Embryonic facial prominence (tissue), 1 donor: Measurements from ENCODE around the gene STEAP1B.
"Not testable (repeated sequence)": the region's sequence is repeated elsewhere in the genome, so short reads cannot be mapped to it uniquely, and the experiment has no call there.

Experiments used
- DNase-seq: peaks from one replicate; pipeline ENCODE4 v3.0.0-alpha.2; 2016; ENCODE audit errors: extremely low spot score

Gene STEAP1B

GRCh38 chr7:22454446-22454845, 45.5 kb downstream of the STEAP1B start:
- DNase-seq: no peak

GRCh38 chr7:22452960-22453558, 46.9 kb downstream of the STEAP1B start:
- no peak for DNase-seq

DNA sequence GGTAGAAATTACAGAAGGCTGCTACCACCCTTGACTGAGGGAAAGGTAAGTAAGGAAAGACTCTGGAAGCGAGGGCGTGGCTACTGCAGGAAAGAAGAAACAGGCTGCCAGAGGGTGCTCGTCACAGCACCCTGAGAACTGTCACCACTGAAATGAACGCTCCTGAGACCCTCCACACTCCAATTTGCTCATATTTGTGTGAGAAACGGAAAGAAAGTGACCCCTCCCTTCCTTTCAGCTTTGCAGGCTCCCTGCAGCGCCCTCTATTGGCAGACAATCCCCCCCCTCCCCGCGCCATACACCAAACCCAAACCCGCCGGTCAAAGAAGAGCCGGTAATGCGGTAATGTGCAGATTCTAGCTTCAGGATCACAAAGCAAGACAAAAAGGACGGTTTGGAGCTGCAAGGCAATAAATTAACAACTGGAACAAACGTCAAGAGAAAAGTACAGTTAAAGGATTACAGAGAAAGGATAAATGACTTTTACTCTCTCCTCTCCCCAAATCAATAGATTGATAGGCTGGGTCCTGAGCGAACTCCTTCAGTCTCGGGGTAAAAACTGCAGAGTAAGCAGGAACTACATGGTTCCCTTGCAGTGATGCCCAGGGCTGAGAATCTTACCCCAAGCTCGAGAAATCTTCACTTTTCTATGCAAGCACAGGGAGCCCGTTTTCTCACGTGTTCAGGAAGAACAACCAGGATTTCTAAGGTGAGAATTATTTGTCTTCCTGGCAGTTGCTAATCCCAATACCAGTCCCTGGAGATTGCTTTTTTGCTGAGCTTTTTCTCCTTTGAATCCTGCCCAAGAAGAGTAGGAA, 47.6 kb downstream of the STEAP1B start:
- no peak for DNase-seq

DNA sequence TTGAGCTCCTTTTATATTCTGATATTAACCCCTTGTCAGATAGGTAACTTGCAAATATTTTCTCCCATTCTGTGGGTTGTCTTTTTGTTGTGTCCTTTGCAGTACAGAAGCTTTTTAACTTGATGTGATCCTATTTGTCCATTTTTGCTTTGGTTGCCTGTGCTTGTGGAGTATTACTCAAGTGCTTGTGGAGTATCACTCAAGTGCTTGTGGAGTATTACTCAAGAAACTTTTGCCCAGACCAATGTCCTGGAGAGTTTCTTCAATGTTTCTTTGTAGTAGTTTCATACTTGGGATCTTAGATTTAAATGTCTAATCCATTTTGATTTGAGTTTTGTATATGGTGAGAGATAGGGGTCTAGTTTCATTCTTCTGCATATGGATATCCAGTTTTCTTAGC, 50.0 kb downstream of the STEAP1B start:
- DNase-seq: not testable (repeated sequence)

- DNase-seq: no peak
These were observed 52.2 kb downstream of the STEAP1B start for GRCh38 chr7:22447762-22448161.

DNA sequence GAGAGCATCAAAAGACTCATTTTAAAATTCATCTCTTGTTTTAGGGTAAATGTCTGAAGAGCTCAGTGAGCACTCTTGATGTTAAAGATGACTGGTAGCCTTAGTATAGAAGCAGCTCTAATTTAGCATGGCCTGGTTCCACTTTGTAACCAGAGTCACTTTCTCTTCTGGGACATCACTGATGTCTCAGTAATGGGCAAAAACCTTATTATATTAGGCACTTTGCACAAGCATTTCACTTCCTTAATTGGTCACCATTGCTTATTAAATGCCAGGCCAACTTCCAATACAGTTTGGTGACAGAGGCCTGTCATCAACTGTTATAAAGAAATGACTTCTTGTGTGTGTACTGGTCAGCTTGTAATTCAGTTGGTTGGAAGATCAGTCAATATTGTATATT, 53.0 kb downstream of the STEAP1B start:
- no peak for DNase-seq

DNA sequence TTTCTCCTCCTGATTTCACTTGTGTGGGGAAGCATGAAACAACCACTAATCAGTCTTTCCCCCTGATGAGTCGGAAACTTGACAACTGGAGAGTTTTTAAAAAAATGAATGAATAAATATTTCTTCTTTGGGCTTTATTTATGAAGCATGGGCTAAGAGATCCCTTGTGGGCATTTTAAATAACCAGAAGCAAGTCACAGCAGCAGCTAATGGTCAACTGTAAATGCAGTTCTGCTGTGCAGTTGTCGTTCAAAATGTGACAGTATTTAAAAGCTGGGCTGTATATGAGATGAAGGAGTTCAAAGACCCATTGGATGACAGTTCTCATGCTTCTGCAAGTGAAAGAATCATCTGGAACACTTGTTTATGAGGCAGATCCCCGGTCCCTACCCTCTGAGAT, 54.1 kb downstream of the STEAP1B start:
- no peak for DNase-seq

DNA sequence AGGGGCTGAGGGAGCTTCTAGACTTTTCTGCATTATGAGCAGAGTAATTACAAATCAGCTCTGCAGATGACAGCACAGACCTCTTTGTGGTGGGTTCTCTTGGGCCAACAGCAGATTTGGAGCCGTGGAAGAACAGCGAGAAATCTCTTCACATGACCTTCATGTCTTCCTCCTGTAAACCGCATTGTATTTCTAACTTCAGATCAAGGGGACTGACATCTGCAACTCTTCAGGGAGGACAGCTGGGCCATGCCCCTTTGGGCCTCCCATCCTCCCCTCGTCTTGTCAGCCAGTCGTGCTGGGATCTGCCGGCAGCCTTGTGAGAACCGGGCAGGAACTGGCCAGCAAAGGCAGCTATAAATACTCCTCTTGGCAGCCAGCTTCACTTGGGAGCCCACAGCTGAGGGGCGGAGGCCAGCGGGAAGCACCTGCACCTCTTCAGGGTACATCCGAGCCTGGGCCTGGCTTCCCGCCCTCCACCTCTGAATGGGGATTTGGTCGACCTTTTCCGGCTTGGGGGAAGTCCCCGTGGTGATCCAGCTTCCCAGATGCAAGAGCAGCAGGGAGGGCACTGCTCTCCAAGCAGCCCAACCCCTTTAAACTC, 54.7 kb downstream of the STEAP1B start:
- no peak for DNase-seq

- no peak for DNase-seq
These were observed 55.6 kb downstream of the STEAP1B start for GRCh38 chr7:22444181-22444971.

DNA sequence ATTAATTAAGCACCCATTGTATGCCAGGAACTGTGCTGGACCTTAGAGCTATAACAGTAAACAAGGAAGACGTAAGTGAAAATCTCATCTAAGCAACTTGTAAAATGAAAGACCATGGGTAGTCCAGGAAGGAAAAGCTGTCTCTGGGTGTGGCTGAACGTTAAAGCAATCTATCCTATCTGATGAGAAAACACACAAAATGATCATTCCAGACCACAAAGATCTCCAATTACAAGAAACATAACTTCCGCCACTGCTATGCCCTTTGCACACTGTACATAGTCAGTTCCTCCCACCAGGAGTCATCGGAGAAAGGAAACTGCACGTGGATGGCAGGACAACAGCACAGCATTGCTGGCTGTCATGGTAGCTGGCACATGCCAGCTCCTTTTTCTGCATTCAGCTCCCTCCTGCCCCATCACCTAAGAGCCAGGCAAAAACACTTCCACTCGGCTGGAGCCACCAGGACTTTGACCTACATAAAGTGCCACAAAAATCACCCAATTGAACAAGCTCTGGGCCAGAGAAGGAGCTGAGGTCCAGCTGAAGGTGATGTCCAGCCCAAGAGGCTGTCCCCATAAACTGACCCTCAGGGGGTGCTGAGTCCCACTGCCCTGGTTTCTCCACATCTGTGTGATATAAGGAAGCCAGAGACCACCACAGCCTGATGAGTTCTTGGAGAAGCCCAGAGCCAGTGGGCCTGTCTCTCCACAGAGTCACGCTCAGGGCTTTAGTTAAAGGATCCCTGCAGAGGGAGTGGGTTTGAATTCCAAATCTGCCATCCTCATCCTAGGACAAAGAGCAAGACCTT, 56.4 kb downstream of the STEAP1B start:
- DNase-seq: no peak

GRCh38 chr7:22442882-22443369, 57.1 kb downstream of the STEAP1B start:
- no peak for DNase-seq

GRCh38 chr7:22442187-22442881, 57.7 kb downstream of the STEAP1B start:
- no peak for DNase-seq

DNA sequence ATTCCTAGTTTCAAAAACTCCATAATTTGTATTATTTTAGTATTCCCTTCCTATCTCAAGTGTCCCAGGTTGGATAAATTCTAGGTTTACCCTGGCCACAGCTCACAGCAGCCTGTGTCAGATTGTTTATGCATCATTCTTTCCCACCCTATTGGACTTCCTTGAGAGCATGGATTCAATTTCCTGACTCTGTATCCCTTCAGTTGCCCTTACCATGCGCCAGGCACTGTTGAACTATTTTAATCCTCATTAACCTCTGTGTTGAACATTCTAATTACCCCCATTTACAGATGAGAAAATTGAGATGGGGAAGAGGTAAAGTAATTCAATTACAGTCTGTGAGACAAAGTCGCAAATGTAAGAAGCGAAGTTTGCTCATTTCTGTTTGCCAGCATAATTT, 58.8 kb downstream of the STEAP1B start:
- no peak for DNase-seq

DNA sequence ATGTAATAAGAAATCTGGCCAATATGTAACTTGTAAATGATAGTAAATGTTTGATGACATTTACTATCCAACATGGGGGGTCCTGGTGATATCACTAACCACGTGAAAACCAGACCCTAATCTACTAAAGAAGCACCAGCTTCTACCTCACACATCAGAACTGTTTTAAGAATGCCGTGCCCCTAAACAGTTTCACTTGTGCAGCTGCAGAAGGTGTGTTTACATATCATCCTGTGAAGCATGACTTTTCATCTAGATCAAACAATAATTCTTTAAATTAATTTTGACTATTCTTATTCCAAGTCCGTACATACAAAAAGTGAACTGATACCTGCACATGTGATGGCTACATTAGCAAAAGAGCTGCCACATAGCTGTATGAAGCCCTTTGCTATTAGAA, 61.0 kb downstream of the STEAP1B start:
- DNase-seq: no peak

- DNase-seq: not testable (repeated sequence)
These were observed 63.4 kb downstream of the STEAP1B start for GRCh38 chr7:22436552-22436951.

DNA sequence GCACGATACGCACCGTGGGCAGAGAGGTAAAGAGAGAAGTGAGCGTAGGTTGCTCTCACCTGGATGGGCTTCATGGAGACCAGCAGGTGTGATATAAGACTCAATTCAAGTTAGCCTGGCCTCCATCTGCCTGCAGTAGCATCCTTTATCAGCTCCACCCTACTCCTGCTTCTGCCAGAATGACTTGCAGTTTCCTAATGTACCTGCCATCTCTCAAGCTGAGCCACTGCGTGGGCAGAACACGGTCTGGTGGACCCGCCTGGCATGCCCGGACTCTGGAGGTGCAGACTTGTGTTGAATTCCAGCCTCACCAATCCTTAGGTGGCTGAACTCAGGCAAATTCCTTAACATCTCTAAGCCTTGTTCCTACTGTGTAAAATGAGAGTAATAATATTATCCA, 64.3 kb downstream of the STEAP1B start:
- no peak for DNase-seq

DNA sequence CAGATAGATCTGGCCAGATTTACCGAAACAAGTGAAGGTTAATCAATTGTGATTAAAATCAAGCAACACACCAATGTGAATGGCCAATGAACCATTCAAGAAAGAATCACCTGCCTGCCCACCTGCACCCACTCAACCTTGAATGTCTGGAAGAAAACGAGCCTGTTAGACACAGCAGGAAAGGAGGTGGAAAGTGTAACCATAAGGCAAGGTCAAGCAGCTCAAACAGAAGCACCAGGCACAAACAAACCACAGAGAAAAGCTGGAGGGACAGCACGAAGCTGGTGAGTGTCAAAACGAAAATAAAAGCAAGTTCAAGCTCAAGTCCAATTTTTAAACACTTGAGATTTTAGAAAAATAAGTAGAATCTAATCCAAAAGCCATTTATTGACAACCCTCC, 64.9 kb downstream of the STEAP1B start:
- no peak for DNase-seq

- DNase-seq: no peak
These were observed 66.1 kb downstream of the STEAP1B start for GRCh38 chr7:22433710-22434460.

DNA sequence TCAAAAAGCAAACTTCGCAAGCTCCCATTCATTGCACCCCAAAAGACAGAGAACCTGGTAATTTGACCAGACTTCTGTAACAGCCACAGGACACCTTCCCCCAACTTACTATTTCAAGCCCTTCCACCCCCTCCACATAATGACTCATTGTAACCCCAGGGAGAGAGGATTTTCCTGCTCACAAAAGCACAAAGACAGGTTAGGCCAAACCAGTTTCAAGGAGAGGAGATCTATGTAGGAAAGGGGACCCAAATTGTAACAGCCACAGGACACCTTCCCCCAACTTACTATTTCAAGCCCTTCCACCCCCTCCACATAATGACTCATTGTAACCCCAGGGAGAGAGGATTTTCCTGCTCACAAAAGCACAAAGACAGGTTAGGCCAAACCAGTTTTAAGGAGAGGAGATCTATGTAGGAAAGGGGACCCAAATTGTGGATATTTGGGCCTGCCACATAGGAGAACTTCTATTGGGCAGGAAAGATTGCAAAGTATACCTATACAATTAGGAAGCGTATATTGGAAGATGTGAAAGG, 66.8 kb downstream of the STEAP1B start:
- not testable (repeated sequence) for DNase-seq
